DMS 273 (cell line): ENCODE data around the gene SH3RF1.

ENCODE experiments used
- DNase-seq: peaks from one replicate; lab custom pipeline; 2025; ENCODE audit not compliant: unreplicated experiment; lab: John Stamatoyannopoulos, UW

The SH3RF1 gene

GRCh38 chr4:169110633-169111032 is 160.1 kb downstream of the SH3RF1 start:
- DNase-seq, result no peak

- DNase-seq, result no peak
These were observed 161.6 kb downstream of the SH3RF1 start for GRCh38 chr4:169109035-169109675.

- DNase-seq, result no peak
These were observed 162.5 kb downstream of the SH3RF1 start for GRCh38 chr4:169108303-169108702.

- no peak for DNase-seq
These were observed 163.2 kb downstream of the SH3RF1 start for GRCh38 chr4:169107528-169107927.

GRCh38 chr4:169106696-169107229 is 164.0 kb downstream of the SH3RF1 start:
- no peak for DNase-seq

GRCh38 chr4:169105620-169106019 is 165.1 kb downstream of the SH3RF1 start:
- no peak for DNase-seq

- DNase-seq, result peak; percentile 73
These were observed 166.8 kb downstream of the SH3RF1 start for GRCh38 chr4:169103966-169104412.

- DNase-seq, result no peak
These were observed 168.7 kb downstream of the SH3RF1 start for GRCh38 chr4:169102026-169102425.

- DNase-seq, result peak; percentile 18
These were observed 170.1 kb downstream of the SH3RF1 start for GRCh38 chr4:169100670-169101101.

GRCh38 chr4:169099771-169100180 is 171.0 kb downstream of the SH3RF1 start:
- peak; percentile 41 for DNase-seq

- DNase-seq, result no peak
These were observed 171.6 kb downstream of the SH3RF1 start for GRCh38 chr4:169098969-169099690.

- no peak for DNase-seq
These were observed 172.2 kb downstream of the SH3RF1 start for GRCh38 chr4:169098532-169098931.

GRCh38 chr4:169098054-169098497 is 172.7 kb downstream of the SH3RF1 start:
- DNase-seq, result no peak

- no peak for DNase-seq
These were observed 174.5 kb downstream of the SH3RF1 start for GRCh38 chr4:169096221-169096620.

- DNase-seq, result no peak
These were observed 176.0 kb downstream of the SH3RF1 start for GRCh38 chr4:169094656-169095231.

- DNase-seq, result no peak
These were observed 177.8 kb downstream of the SH3RF1 start for GRCh38 chr4:169092889-169093522.

GRCh38 chr4:169090484-169091215 is 180.1 kb downstream of the SH3RF1 start:
- no peak for DNase-seq

GRCh38 chr4:169089004-169089403 is 181.8 kb downstream of the SH3RF1 start:
- DNase-seq, result peak; percentile 65

GRCh38 chr4:169084954-169085353 is 185.8 kb downstream of the SH3RF1 start:
- no peak for DNase-seq

- peak; percentile 29 for DNase-seq
These were observed 189.8 kb downstream of the SH3RF1 start for GRCh38 chr4:169080981-169081380.
